ENCODE results near the gene RALGPS1.

Gene RALGPS1

DNA sequence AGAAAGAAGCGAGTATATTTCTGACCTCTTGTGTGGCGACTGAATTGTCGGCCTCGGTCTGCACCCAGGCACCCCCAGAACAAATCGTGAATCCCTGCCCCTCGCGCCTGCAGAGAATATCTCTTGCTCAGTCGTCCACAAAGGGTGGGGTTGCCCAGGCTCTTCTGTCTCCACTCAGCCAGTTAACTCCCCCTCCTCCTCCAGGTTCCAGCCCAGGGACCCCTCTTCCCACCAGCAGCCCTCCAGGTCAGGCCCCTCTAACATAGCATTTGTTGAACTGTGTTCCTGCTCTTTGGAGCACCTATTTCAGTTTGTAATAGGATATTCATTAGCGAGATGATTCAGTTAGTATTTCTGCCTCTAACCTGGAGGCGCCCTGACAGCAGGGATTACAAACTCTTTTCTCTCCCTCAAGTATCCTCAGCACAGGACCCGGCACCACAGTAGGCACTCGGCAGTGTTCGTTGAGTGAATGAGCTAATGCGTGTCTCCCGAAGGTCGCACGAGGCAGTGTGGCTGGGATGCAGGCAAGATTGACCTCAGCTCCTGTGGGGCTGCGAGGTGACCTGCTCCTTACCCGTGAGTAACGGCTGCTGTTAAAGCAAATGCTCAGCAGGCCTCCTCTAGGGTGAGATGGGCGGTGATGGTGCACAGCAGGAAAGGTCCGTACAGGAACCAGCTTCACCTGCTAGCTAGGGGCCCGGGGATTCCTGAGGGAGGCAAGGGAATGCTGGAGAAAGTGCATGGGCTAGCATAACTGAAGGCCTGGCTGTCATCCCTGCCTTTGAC, 28.4 kb upstream of the RALGPS1 start:
- no peak overlapping the region for H3K4me3 ChIP-seq (ENCODE audit: low read length)
- TF ChIP-seq, protein P1, sequence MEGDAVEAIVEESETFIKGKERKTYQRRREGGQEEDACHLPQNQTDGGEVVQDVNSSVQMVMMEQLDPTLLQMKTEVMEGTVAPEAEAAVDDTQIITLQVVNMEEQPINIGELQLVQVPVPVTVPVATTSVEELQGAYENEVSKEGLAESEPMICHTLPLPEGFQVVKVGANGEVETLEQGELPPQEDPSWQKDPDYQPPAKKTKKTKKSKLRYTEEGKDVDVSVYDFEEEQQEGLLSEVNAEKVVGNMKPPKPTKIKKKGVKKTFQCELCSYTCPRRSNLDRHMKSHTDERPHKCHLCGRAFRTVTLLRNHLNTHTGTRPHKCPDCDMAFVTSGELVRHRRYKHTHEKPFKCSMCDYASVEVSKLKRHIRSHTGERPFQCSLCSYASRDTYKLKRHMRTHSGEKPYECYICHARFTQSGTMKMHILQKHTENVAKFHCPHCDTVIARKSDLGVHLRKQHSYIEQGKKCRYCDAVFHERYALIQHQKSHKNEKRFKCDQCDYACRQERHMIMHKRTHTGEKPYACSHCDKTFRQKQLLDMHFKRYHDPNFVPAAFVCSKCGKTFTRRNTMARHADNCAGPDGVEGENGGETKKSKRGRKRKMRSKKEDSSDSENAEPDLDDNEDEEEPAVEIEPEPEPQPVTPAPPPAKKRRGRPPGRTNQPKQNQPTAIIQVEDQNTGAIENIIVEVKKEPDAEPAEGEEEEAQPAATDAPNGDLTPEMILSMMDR (conservative IDR thresholded peaks at IDR 0.05; ENCODE audit: low read length): no peak
- DNase-seq (ENCODE audit: low read depth): no peak

DNA sequence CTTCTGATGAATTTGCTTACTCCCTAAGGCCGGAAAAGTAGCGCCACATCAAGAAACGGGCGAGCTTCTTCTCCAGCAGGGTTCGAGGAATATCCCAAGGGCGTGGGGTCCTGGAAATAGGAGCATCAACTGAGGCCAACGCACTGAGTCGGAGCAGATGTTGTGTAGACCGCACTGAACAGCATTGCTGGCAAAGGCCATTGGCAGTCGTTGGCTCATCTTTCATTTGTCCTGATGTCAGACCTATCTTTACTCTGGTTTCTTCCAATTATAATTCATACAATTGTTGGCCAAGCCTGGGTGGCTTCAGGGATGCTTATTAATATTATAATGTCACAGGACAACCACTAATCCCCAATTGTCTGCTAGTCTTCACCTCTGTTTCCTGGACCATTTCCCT, 27.7 kb upstream of the RALGPS1 start:
- no peak for DNase-seq (ENCODE audit: low read depth)
- TF ChIP-seq, protein P1 (conservative IDR thresholded peaks at IDR 0.05; ENCODE audit: low read length): no peak
- H3K4me3 ChIP-seq (ENCODE audit: low read length): no peak overlapping the region

DNA sequence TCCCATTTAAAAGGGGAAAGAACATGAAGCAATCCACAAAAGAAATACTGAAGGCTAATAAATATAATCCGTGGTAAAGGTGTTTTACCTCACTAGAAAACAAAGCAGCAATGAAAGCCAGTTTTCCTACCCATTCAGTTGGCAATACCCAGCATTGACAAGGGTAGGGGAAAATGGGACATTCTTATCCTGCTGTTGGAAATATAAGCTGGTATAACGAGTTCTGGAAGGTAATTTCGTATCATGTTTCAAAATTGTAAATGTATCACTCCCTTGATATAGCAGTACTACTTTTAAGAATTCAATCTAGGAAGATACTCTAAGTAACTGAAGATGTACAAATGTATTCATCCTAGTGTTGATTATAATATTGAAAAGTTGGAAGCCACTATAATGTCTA, 22.9 kb upstream of the RALGPS1 start:
- H3K4me3 ChIP-seq (ENCODE audit: low read length): no peak overlapping the region
- DNase-seq (ENCODE audit: low read depth): no peak
- TF ChIP-seq, protein P1 (conservative IDR thresholded peaks at IDR 0.05; ENCODE audit: low read length): no peak

DNA sequence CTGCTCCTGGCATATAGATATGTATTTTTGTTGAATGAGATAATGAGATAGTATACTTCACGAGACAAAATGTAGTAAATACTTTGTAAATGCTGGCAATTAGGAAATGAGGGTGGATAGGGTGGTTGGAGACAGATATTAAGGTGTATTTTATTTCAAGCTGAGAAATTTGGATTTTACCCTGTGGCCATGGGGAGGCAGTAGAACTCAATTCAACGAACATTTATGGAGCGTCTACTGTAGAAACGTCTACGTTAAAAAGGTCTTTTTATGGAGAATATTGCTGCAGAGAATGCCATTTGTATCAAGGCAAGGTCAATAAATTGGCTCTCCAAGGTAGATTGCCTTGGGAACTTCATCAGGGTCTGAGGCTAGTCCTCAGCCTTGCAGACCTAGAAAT, 21.5 kb upstream of the RALGPS1 start:
- TF ChIP-seq, protein P1 (conservative IDR thresholded peaks at IDR 0.05; ENCODE audit: low read length): peak; percentile 12; the same call in 1 of the 2 replicates
- no peak for DNase-seq (ENCODE audit: low read depth)
- H3K4me3 ChIP-seq (ENCODE audit: low read length): no peak overlapping the region

DNA sequence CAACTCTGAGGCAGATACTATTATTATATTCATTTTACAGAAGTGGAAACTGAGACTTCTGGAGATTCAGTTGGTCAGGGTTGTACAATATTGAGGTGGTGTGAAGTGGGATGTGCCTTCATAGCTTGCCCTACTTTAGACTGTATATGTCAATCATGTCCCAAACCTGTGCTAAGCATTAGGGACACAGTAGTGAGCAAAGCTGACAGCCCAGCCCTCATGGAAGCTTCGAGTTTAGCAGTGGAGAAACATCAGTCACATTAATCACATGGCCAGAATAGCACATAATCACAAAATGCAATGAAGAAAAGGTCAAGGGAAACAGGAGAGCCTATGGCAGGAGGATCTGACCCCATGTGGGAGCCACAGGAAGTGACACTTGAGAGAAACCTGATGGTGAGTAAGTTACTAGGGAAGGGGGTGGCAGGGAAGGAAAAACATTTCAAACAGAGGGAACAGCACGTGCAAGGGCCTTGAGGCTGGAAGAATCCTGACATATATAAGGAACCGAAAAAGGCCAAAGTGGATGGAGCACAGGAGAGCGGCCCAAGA, 20.5 kb upstream of the RALGPS1 start:
- TF ChIP-seq, protein P1 (conservative IDR thresholded peaks at IDR 0.05; ENCODE audit: low read length): no peak
- DNase-seq (ENCODE audit: low read depth): no peak
- no peak overlapping the region for H3K4me3 ChIP-seq (ENCODE audit: low read length)

DNA sequence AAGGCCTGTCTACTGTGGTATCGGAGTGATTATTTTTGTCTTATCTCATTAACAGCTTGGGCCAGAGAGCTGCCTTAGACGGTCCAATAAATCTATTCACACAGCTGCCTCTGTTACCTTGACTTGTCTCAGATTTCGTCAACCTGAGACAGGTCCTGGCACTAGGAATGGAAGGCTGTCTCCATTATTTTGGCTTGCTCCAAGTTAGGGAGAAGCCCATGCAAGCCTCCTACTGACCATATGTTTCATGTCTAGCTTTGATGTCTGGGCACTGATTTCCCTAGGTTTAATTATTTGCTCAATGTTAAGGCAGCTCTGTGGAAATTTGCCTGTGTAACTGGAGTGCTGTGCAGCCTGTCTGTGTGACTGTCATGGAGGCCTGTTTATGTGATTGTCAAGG, 12.4 kb upstream of the RALGPS1 start:
- TF ChIP-seq, protein P1 (conservative IDR thresholded peaks at IDR 0.05; ENCODE audit: low read length): no peak
- DNase-seq (ENCODE audit: low read depth): no peak
- H3K4me3 ChIP-seq (ENCODE audit: low read length): no peak overlapping the region

DNA sequence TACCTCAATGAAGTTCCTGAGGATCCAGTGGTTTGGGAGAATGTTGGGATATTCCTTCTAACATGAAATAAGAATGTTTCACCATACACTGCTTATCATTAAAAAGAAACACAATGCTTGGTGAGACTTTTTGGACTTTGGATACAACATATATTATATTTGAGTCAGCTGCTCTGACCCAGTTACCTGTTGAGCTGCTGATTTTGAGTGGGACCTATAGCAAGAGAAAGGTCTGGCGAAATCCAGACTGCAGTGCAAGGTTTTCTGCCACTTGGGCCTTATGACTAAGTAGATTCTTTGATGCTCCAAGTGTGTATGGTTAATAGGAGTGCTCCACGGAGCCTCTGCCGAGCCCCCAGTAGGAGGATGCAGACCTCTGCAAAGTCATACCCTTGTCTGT, 10.0 kb upstream of the RALGPS1 start:
- TF ChIP-seq, protein P1 (conservative IDR thresholded peaks at IDR 0.05; ENCODE audit: low read length): no peak
- no peak for DNase-seq (ENCODE audit: low read depth)
- H3K4me3 ChIP-seq (ENCODE audit: low read length): no peak overlapping the region
